Purkinje cell (primary cell): Measurements from ENCODE around the gene MFSD8. TPM values are rescaled to one million over a fixed set of nuclear protein-coding genes. Genes with fewer than 3 reads are reported as not detected.

ENCODE experiments used
- polyA plus RNA-seq: library from polyadenylated mRNA; unstranded; fragments of >200 nt; fragmentation: Nextera tagmentation; gene quantifications from 2 replicates; pipeline ENCODE4 v1.2.1, GENCODE V29; 2014

The MFSD8 gene
- 40.2 and 47.7 TPM in 2 replicates for polyA plus RNA-seq

GRCh38 chr4:127965062-127965802 is at the start of gene MFSD8, which contains the start of gene ABHD18:
Gene MFSD8, minus strand, starts transcription at chr4:127965173. Its CDS starts 40 bp downstream, at chr4:127965133.
Gene ABHD18, plus strand, starts transcription at chr4:127965406. Its CDS starts 17,550 bp downstream, at chr4:127982956.

GRCh38 chr4:127880763-127881562 is 84.0 kb downstream of the MFSD8 start, which contains the start of gene PLK4:
Gene PLK4, plus strand, starts transcription at chr4:127880893. Its CDS starts 242 bp downstream, at chr4:127881135.

Other genes with a start within 250 kb of the MFSD8 start
- 0.17 TPM in 1 of 2 replicates, not detected in the other for gene SLC25A31, start 234.8 kb downstream of the MFSD8 start, polyA plus RNA-seq
- 135 and 136 TPM in 2 replicates for gene HSPA4L, start 182.9 kb downstream of the MFSD8 start, polyA plus RNA-seq
- 0.73 and 0.90 TPM in 2 replicates for gene PLK4, start 84.3 kb downstream of the MFSD8 start, polyA plus RNA-seq
- 3.5 and 6.5 TPM in 2 replicates for gene ABHD18, start 233 bp upstream of the MFSD8 start, polyA plus RNA-seq
- gene LARP1B, start 96.1 kb upstream of the MFSD8 start, polyA plus RNA-seq: 19.7 and 22.3 TPM in 2 replicates